ENCODE measurements around the gene DHX58. TPM values are rescaled to one million over a fixed set of nuclear protein-coding genes. Genes with fewer than 3 reads are reported as not detected.

DHX58 gene
- total RNA-seq, 8 experiments from 2014 or later: 0.33 to 29.3 (median 3.3) TPM

GRCh38 chr17:42124256-42124655, 11.7 kb upstream of the DHX58 start:
- Histone ChIP-seq H3K4me3 (no peak overlapping the region), H3K4me1 (replicated peaks in 1 of 2) (peaks cover 11 to 19% of the 10 kb centered on the region in 2 donors), H3K27ac (no peak overlapping the region)
- 89 to 100% (median 100%) methylated on average over 1 to 2 of the region's 3 CpGs; no CpG with 5 or more reads in 5 of the 10 experiments for WGBS, 10 experiments
- ATAC-seq (replicated peaks in 6 of 8): no peak
- in situ Hi-C loops (cut with MboI; ENCODE audit: low pct_unique_long_range_greater_than_20kb in 2 of 9, low sequenced_read_pairs in 9 of 9, unreplicated experiment in 9 of 9): loop anchor here in 3 of 9 experiments (25.0 kb wide), 2 partner anchors 162 to 387 kb away; partner anchors contain the start of genes HAP1 (in 2 of the 3) and CNP (in 1 of the 3)

GRCh38 chr17:42122371-42123303, 10.1 kb upstream of the DHX58 start, which contains the start of gene HSPB9:
HSPB9 (plus strand) TSS chr17:42122804; CDS start chr17:42122851, 47 bp downstream.
- in situ Hi-C loops (cut with MboI; ENCODE audit: low pct_unique_long_range_greater_than_20kb in 2 of 9, low sequenced_read_pairs in 9 of 9, unreplicated experiment in 9 of 9): loop anchor here in 3 of 9 experiments (25.0 kb wide), 2 partner anchors 160 to 385 kb away; partner anchors contain the start of genes HAP1 (in 2 of the 3) and CNP (in 1 of the 3)
- ATAC-seq (replicated peaks in 6 of 8): peak in 4 of 8 experiments; percentile 11 to 58 (median 12)
- 38 to 80% (median 67%) methylated on average over 1 to 15 of the region's 61 CpGs; no CpG with 5 or more reads in 6 of the 10 experiments for WGBS, 10 experiments
- H3K4me1 ChIP-seq (replicated peaks in 1 of 2): peaks cover 11 to 19% of the 10 kb centered on the region in 2 donors
- H3K27ac ChIP-seq: peak within 1 kb of the TSS in 1 of 2 donors; percentile 54
- no peak within 1 kb of the TSS for H3K4me3 ChIP-seq

- in situ Hi-C loops (cut with MboI; ENCODE audit: low pct_unique_long_range_greater_than_20kb in 2 of 9, low sequenced_read_pairs in 9 of 9, unreplicated experiment in 9 of 9): loop anchor here in 3 of 9 experiments (25.0 kb wide), 2 partner anchors 159 to 384 kb away; partner anchors contain the start of genes HAP1 (in 2 of the 3) and CNP (in 1 of the 3)
- peak; percentile 84 to 96 (median 92) for ATAC-seq (replicated peaks in 6 of 8)
- 0 to 20% (median 0%) methylated on average over 1 to 6 of the region's 57 CpGs; no CpG with 5 or more reads in 5 of the 10 experiments for WGBS, 10 experiments
- peak within 1 kb of the TSS; percentile 66 to 87 for H3K27ac ChIP-seq
- H3K4me1 ChIP-seq (replicated peaks in 1 of 2): peaks cover 11 to 19% of the 10 kb centered on the region in 2 donors
- H3K4me3 ChIP-seq: peak within 1 kb of the TSS; percentile 71 to 94 (median 77)
Measured at GRCh38 chr17:42120770-42121769, 8.6 kb upstream of the DHX58 start, which contains the start of gene KAT2A. KAT2A (minus strand) TSS chr17:42121367; CDS start chr17:42121304, 63 bp downstream.

- Histone ChIP-seq H3K4me3 (peak overlapping the region; percentile 71 to 94 (median 77)), H3K27ac (peak overlapping the region in 1 of 2 donors; percentile 87), H3K4me1 (replicated peaks in 1 of 2) (peaks cover 11 to 19% of the 10 kb centered on the region in 2 donors)
- 0 to 100% (median 40%) methylated on average over 1 to 3 of the region's 7 CpGs; no CpG with 5 or more reads in 5 of the 10 experiments for WGBS, 10 experiments
- peak in 2 of 8 experiments; percentile 0 to 3 for ATAC-seq (replicated peaks in 6 of 8)
- in situ Hi-C loops (cut with MboI; ENCODE audit: low pct_unique_long_range_greater_than_20kb in 2 of 9, low sequenced_read_pairs in 9 of 9, unreplicated experiment in 9 of 9): loop anchor here in 3 of 9 experiments (25.0 kb wide), 2 partner anchors 158 to 383 kb away; partner anchors contain the start of genes HAP1 (in 2 of the 3) and CNP (in 1 of the 3)
Measured at GRCh38 chr17:42120161-42120769, 7.8 kb upstream of the DHX58 start.

- Histone ChIP-seq H3K4me1 (replicated peaks in 1 of 2) (peaks cover 11 to 19% of the 10 kb centered on the region in 2 donors), H3K4me3 (no peak overlapping the region), H3K27ac (no peak overlapping the region)
- in situ Hi-C loops (cut with MboI; ENCODE audit: low pct_unique_long_range_greater_than_20kb in 2 of 9, low sequenced_read_pairs in 9 of 9, unreplicated experiment in 9 of 9): loop anchor here in 5 of 9 experiments (10.0 to 25.0 kb wide), 3 partner anchors 94 to 382 kb away; partner anchors contain the start of genes HAP1 (in 2 of the 5), NKIRAS2 (in 2 of the 5) and CNP (in 1 of the 5)
- no peak for ATAC-seq (replicated peaks in 6 of 8)
- WGBS, 10 experiments: 55 to 100% (median 96%) methylated on average over 2 to 13 of the region's 18 CpGs; no CpG with 5 or more reads in 3 of the 10 experiments
Measured at GRCh38 chr17:42119301-42119700, 6.8 kb upstream of the DHX58 start.

- in situ Hi-C loops (cut with MboI; ENCODE audit: low pct_unique_long_range_greater_than_20kb in 2 of 9, low sequenced_read_pairs in 9 of 9, unreplicated experiment in 9 of 9): loop anchor here in 5 of 9 experiments (10.0 to 25.0 kb wide), 3 partner anchors 94 to 381 kb away; partner anchors contain the start of genes HAP1 (in 2 of the 5), NKIRAS2 (in 2 of the 5) and CNP (in 1 of the 5)
- H3K4me1 ChIP-seq (replicated peaks in 1 of 2): peaks cover 11 to 19% of the 10 kb centered on the region in 2 donors
- WGBS, 10 experiments: 83 to 100% (median 100%) methylated on average over 1 of the region's 2 CpGs; no CpG with 5 or more reads in 6 of the 10 experiments
- no peak overlapping the region for H3K27ac ChIP-seq
- ATAC-seq (replicated peaks in 6 of 8): no peak
- H3K4me3 ChIP-seq: no peak overlapping the region
Measured at GRCh38 chr17:42118545-42118944, 6.0 kb upstream of the DHX58 start.

GRCh38 chr17:42118126-42118510, 5.6 kb upstream of the DHX58 start:
- in situ Hi-C loops (cut with MboI; ENCODE audit: low pct_unique_long_range_greater_than_20kb in 2 of 9, low sequenced_read_pairs in 9 of 9, unreplicated experiment in 9 of 9): loop anchor here in 5 of 9 experiments (10.0 to 25.0 kb wide), 3 partner anchors 93 to 381 kb away; partner anchors contain the start of genes HAP1 (in 2 of the 5), NKIRAS2 (in 2 of the 5) and CNP (in 1 of the 5)
- ATAC-seq (replicated peaks in 6 of 8): no peak
- Histone ChIP-seq H3K4me3 (no peak overlapping the region), H3K4me1 (replicated peaks in 1 of 2) (peaks cover 11 to 19% of the 10 kb centered on the region in 2 donors), H3K27ac (no peak overlapping the region)
- 80% methylated on average over 1 of the region's 4 CpGs; no CpG with 5 or more reads in 9 of the 10 experiments for WGBS, 10 experiments

- 76 to 100% (median 92%) methylated on average over 3 to 5 of the region's 30 CpGs; no CpG with 5 or more reads in 7 of the 10 experiments for WGBS, 10 experiments
- H3K4me1 ChIP-seq (replicated peaks in 1 of 2): peaks cover 11 to 16% of the 10 kb centered on the region in 2 donors
- ATAC-seq (replicated peaks in 6 of 8): no peak
- no peak overlapping the region for H3K4me3 ChIP-seq
- in situ Hi-C loops (cut with MboI; ENCODE audit: low pct_unique_long_range_greater_than_20kb in 2 of 9, low sequenced_read_pairs in 9 of 9, unreplicated experiment in 9 of 9): loop anchor here in 5 of 9 experiments (10.0 to 25.0 kb wide), 3 partner anchors 93 to 380 kb away; partner anchors contain the start of genes HAP1 (in 2 of the 5), NKIRAS2 (in 2 of the 5) and CNP (in 1 of the 5)
- no peak overlapping the region for H3K27ac ChIP-seq
Measured at GRCh38 chr17:42117397-42118125, 5.0 kb upstream of the DHX58 start.

- peaks cover 11 to 12% of the 10 kb centered on the region in 2 donors for H3K4me1 ChIP-seq (replicated peaks in 1 of 2)
- no peak overlapping the region for H3K27ac ChIP-seq
- WGBS, 10 experiments: 8 to 55% (median 30%) methylated on average over 2 to 5 of the region's 18 CpGs; no CpG with 5 or more reads in 4 of the 10 experiments
- ATAC-seq (replicated peaks in 6 of 8): peak in 6 of 8 experiments; percentile 4 to 24 (median 13)
- H3K4me3 ChIP-seq: no peak overlapping the region
- in situ Hi-C loops (cut with MboI; ENCODE audit: low pct_unique_long_range_greater_than_20kb in 2 of 9, low sequenced_read_pairs in 9 of 9, unreplicated experiment in 9 of 9): loop anchor here in 5 of 9 experiments (10.0 to 25.0 kb wide), 3 partner anchors 92 to 380 kb away; partner anchors contain the start of genes HAP1 (in 2 of the 5), NKIRAS2 (in 2 of the 5) and CNP (in 1 of the 5)
Measured at GRCh38 chr17:42116705-42117396, 4.3 kb upstream of the DHX58 start.

- no peak for ATAC-seq (replicated peaks in 6 of 8)
- no peak overlapping the region for H3K4me3 ChIP-seq
- 80 to 93% (median 90%) methylated on average over 2 to 5 of the region's 9 CpGs; no CpG with 5 or more reads in 7 of the 10 experiments for WGBS, 10 experiments
- in situ Hi-C loops (cut with MboI; ENCODE audit: low pct_unique_long_range_greater_than_20kb in 2 of 9, low sequenced_read_pairs in 9 of 9, unreplicated experiment in 9 of 9): loop anchor here in 5 of 9 experiments (10.0 to 25.0 kb wide), 3 partner anchors 89 to 377 kb away; partner anchors contain the start of genes HAP1 (in 2 of the 5), NKIRAS2 (in 2 of the 5) and CNP (in 1 of the 5)
- no peak overlapping the region for H3K27ac ChIP-seq
- H3K4me1 ChIP-seq (replicated peaks in 1 of 2): no peaks in the 10 kb centered on the region
Measured at GRCh38 chr17:42114118-42114517, 1.6 kb upstream of the DHX58 start.
